COLO668 (cell line): Measurements from ENCODE around the gene MCUB.
A peak's percentile ranks its signal among the peaks of the same experiment; 100 is the strongest.
"Not testable (repeated sequence)": the region's sequence is repeated elsewhere in the genome, so short reads cannot be mapped to it uniquely, and the experiment has no call there.

ENCODE experiments used
- DNase-seq: peaks from one replicate; lab custom pipeline; 2025; ENCODE audit not compliant: unreplicated experiment; lab: John Stamatoyannopoulos, UW

The MCUB gene

GRCh38 chr4:109676886-109677285 lies 116.8 kb downstream of the MCUB start:
- no peak for DNase-seq

GRCh38 chr4:109678472-109678871 lies 118.4 kb downstream of the MCUB start:
- DNase-seq = not testable (repeated sequence)

DNA sequence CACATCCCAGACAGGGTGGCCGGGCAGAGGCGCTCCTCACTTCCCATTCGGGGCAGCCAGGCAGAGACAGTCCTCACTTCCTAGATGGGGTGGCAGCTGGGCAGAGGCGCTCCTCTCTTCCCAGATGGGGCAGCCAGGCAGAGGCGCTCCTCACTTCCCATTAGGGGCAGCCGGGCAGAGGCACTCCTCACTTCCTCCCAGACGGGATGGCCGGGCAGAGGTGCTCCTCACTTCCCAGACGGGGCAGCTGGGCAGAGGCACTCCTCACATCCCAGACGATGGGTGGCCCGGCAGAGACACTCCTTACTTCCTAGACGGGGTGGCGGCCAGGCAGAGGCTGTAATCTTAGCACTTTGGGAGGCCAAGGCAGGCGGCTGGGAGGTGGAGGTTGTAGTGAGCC lies 118.9 kb downstream of the MCUB start:
- DNase-seq = not testable (repeated sequence)

DNA sequence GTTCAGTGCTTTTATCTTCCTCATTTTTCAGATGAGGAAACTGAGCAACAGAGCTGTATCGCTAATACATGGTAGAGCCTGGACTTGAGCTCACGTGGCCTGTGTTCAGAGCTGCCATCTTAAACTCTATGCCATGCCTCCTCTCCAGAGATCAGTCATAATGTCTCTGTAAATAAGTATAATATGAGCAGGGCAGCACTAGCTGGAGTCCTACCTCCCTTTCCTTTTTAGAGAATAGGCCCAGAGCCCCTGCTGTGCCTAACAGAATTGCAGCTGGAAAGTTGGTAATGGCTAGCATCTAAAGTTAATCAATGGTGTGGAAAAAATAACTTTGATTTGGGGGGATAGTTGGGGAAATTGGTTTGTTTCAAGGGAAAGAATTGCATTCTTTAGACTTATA lies 122.8 kb downstream of the MCUB start:
- no peak for DNase-seq

- no peak for DNase-seq
Measured at GRCh38 chr4:109683621-109684253, 123.7 kb downstream of the MCUB start.

DNA sequence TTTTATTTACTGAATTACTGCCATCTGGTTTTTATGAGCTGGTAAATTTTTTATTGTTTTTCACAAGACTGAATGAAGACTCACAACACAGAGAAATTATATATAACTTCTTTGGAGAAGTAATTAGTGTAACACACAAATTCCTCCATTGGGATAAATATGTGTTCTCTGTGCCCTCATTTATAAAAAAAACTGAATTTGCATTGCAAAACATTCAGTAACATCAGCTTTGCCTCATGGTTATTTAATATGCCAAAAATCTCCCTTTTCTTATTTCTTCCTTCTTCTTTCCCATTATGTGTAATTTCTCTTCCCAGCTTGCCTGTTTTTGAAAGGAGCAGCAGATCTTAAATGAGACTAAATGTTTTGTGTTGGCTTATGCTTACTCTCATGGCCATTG lies 124.7 kb downstream of the MCUB start:
- DNase-seq = no peak

DNA sequence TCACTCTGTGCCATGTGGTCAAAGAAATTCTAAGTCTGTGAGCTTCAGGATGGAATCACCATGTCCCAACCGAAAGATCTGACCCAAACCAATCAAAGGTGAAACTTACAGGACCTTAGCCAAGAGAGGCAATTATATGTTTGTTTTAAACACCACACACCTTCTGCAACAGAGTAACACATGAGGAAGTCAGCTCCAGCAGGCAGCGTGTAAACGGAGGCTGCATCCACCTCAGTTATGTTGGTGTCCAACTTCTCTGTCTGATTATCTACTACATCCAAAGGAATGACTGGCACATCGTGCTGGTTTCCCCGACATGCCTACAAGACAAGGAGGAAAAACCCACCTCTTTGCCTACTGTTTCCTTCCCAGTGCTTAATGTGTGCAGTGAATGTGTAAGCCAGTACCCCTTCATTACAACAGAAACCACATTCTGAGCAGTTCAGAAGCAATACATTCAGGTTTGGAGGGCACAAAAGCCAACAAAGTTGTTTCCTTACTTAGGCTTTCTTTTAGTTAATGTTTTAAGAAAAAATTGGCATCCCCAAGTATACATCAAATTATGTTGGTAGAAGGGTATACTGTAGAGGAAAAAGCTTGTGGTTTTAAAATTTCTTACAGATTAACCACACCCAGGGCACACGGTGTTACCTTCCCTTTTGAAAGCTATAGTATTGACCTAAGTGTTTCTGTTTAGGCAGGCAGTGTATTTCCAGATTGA lies 130.8 kb downstream of the MCUB start:
- DNase-seq = no peak

DNA sequence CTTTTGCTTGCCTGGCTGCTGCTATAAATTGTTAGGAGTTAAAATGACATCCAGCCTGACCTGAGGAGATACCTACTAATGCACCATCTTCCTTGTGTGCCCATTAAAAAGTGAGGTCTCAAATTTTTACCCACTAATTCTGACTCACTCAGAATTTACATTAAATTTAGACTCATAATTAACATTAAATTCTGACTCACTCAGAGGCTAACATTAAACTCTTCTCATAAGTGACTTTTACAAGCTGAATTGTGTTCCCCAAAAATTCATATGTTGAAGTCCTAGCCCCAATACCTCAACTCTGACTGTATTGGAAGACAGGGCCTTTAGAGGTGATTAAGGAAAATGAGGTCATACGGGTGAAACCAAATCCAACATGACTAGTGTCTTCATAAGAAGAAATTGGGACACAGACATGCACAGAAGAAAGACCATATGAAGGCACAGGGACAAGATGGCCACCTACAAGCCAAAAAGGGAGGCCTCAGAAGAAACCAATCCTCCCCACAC lies 131.4 kb downstream of the MCUB start:
- DNase-seq = no peak

GRCh38 chr4:109698656-109699055 lies 138.6 kb downstream of the MCUB start:
- DNase-seq = no peak

DNA sequence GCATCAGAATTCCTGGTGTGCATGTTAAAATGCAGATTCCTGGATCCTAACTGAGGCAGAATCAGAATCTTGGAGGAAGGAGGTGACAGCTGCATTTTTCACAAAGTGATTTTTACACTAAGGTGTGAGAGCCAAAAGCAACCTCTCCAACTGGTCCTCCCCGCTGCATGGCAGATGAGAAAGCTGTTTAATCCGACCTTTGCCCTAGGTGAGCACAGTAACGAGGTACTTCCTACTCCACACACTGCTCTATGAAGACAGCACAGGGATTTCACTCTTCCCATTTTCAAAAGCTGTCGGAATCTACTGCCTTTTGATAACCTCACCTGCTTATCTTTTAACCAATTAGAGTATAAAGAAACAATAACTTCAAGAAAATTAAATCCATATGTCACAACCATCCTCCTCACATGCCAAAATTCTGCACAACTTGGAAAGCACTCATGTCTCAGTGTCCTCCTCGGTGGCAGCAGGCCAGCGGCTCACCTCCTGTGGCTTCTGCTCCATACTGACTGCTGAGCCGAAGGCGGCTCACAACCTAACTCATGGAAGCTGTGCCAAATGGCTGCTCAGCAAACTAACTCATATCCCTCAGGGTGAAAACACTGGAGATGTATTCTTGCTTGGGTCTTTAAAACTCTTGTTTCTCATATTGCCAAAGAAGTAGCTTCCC lies 139.6 kb downstream of the MCUB start:
- DNase-seq = no peak

GRCh38 chr4:109701566-109702410 lies 141.7 kb downstream of the MCUB start:
- no peak for DNase-seq

- DNase-seq = peak; percentile 84
Measured at GRCh38 chr4:109702950-109703663, 143.1 kb downstream of the MCUB start, which contains the start of gene CASP6. TSS of gene CASP6 (minus strand) at chr4:109703445. CDS start at chr4:109703395, 50 bp downstream.

GRCh38 chr4:109703664-109704361 lies 143.8 kb downstream of the MCUB start:
- no peak for DNase-seq

DNA sequence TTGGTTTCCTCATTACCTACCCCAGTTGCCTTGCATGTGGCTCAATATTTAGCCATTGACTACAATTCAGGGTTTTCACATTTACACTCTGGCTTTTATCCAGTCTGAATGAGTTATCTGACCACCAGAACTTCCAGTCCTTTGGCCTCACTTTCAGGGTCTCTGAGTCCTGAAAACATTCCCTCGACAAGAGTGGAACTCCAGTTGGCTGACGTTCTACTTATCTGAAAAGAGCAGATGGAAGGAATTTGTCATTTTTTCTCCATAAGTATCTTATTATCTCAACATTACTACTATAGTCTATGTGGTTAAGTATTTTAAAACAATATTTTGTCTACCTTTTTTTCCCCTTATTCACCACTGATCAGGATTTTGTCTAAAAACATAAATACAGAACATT lies 148.4 kb downstream of the MCUB start:
- DNase-seq = no peak

DNA sequence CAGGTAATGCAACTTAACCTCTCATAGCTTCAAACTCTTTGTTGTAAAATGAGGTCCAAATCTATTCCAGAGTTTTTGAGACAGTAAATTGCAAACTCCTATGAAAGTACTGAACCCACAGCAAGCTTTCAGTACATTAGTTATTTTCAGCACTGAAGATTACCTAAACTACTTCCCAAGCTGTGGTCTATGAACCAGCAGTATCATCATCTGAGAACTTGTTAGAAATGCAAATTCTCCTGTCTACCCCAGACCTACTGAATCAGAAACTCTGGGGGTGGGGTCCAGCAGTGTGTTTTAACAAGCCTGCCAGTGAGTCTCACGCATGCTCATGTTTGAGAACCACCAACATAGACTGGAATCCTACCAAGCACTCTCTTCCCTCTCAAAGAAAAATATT lies 148.9 kb downstream of the MCUB start:
- DNase-seq = no peak

GRCh38 chr4:109713500-109713899 lies 153.5 kb downstream of the MCUB start:
- DNase-seq = no peak

- no peak for DNase-seq
Measured at GRCh38 chr4:109718759-109719158, 158.7 kb downstream of the MCUB start.

DNA sequence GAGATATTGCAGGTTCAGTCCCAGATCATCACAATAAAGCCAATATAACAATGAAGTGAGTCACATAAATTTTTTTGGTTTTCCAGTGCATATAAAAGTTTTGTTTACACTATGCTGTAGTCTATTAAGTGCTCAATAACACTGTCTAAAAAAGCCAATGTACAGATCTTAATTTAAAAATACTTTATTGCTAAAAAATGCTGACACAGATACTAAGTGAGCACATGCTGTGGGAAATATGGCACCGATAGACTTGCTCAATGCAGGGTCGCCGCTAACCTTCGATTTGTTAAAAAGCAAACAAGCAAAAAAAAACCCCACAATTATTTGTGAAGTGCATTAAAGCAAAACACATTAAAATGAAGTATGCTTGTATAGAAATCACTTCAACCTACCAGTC lies 159.6 kb downstream of the MCUB start:
- no peak for DNase-seq

- DNase-seq = no peak
Measured at GRCh38 chr4:109721033-109721432, 161.0 kb downstream of the MCUB start.

DNA sequence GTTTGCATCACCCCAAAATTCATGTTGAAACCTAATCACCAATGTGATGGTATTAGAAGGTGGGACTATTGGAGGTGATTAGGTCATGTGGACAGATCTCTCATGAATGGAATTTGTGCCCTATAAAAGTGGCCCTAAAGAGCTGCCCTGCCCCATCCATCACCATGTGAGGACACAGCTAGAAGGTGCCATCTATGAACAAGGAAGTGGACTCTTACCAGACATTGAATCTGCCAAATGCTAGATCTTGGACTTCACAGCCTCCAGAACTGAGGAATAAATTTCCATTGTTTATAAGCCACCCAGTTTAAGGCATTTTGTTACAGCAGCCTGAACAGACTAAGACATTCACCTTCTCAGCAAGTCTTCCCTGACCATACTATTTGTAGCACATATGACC lies 162.3 kb downstream of the MCUB start:
- DNase-seq = no peak
